Stimulated activated CD8-positive, alpha-beta memory T cell treated with anti-CD3 and anti-CD28 coated beads, Interleukin-12 subunit alpha, Interleukin-12 subunit beta, amount 100 ng/mL, for 1 hour (primary cell): Measurements from ENCODE around the gene ACTR1A.
"Not testable (repeated sequence)": the region's sequence is repeated elsewhere in the genome, so short reads cannot be mapped to it uniquely, and the experiment has no call there.

Experiments
- DNase-seq: peaks from one replicate; pipeline ENCODE4 v3.0.0-alpha.2; 2020; ENCODE audit warnings: low read depth

The ACTR1A gene

DNA sequence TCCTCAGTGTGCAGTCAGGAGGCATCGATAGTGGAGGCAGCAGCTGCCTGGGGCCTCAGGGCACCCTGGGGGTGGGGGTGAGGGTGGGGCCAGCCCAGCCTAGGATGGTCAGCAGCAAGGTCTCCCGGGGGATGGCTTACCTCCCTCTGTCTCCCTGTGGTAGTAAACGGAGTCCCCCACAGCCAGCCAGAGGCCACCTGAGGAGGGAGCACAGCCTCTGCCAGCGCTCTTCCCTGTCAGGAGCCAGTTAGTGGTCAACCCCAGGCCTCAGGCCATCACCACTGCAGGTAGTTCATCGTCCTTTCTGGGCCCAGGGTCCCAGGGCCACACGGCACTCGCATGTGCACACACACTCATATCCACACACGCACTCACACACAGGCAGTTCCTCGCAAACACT is 22.1 kb downstream of the ACTR1A start:
- DNase-seq = no peak

DNA sequence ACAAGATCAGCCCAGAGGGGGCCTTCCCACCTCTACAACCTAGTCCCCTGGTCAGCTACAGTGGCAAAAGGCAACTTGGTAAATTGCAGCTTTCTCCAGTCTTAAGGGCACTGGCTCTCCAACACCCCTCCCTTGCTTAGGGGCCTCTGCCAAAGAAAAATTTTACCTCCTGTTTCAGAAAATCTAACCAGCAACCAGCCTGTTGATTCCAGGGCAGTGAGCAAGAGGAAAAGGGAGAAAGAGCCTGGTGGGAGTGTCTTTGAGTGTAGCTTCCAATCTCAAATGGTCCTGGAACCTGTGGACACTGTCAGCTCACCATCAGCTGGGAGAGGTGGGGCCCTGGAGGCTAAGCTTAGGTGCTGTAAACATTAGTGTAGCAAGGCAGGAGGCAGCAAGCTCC is 22.9 kb downstream of the ACTR1A start:
- DNase-seq = no peak

DNA sequence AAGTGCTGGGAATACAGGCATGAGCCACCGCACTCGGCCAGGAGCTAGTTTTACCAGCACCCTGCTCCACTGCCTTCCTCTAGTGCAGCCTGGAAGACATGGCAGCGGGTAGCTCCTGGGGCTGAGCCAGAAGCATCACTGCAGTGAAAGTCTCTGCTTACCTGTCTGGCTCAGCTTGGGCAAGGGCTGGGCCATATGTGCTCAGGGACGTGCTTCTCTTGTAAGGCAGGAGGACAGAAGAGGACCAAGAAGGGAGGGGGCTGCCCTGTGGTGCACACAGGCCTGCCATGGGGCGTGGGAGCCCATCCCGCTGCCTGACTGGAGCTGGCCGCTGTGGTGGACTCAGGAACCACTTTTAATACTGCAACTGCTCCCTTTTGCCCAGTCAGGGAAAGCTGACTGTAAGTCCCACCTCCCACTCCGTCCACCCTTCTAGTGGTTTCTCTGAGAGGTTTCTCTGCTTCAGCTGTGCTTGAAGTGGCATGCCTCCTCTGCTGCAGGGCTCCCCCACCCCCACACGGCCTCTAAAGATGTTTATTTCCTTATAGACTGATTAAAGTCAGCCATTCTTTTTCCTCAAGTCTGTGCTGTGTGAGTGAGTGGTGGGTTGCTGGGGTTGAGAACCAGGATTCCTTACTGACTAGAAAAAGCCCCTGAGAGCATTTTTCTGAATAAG is 25.9 kb downstream of the ACTR1A start:
- DNase-seq = no peak

DNA sequence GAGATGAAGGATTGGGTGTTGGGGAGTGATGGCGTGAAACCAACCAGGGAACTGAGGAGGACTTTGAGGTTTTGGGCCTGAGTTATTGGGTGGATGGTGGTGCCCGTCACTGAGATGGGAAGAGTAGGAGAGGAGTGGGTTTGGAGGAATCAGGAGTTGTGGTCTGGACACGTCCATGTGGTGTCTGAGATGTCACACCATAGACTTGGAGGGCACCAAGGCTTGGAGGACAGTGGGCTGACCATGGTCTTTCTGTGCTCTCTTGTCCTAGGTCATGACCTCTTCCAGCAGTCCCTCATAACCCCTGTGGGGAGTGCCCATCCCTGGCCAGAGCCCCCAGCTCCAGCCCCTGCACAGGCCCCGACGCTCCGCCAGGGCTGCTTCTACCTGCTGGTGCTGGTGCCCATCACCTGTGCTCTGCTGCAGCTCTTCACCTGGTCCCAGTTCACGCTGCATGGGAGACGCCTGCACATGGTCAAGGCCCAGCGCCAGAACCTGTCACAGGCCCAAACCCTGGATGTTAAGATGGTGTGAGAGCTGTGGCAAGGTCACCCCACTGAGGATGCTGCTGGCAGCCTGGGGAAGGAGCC is 27.0 kb downstream of the ACTR1A start:
- DNase-seq = no peak

DNA sequence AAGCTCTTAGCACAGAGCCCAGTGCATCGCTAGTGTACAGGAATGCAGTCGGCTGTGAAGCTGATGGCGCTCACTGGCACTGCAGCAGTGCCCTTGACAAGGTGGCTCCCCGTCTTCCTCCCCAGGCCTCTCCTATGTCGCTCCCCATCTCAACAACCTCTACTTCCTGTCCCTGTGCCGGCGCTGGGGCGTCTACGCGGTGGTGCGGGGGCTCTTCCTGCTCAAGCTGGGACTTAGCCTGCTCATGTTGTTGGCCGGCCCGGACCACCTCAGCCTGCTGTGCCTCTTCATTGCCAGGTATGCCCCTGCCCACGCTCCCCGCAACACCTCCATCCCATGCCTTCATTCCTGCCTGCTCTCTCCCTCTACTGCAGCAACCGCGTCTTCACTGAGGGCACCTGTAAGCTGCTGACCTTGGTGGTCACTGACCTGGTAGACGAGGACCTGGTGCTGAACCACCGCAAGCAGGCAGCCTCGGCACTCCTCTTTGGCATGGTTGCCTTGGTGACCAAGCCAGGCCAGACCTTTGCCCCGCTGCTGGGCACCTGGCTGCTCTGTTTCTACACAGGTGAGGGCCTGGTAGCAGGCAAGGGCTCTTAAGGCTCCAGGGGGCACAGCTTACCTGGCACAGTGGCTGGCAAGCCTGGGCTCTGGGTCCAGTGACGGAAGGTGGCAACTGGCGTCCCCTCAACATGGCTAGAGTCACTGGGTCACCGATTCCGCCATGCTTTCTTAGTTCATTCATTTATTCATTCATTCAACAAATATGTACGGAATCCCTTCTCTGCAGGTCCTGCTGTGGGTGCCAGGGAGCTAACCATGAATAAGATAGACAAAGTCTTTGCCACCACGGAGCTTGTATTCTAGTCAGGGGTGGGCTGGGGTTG is 28.8 kb downstream of the ACTR1A start:
- DNase-seq = no peak

DNA sequence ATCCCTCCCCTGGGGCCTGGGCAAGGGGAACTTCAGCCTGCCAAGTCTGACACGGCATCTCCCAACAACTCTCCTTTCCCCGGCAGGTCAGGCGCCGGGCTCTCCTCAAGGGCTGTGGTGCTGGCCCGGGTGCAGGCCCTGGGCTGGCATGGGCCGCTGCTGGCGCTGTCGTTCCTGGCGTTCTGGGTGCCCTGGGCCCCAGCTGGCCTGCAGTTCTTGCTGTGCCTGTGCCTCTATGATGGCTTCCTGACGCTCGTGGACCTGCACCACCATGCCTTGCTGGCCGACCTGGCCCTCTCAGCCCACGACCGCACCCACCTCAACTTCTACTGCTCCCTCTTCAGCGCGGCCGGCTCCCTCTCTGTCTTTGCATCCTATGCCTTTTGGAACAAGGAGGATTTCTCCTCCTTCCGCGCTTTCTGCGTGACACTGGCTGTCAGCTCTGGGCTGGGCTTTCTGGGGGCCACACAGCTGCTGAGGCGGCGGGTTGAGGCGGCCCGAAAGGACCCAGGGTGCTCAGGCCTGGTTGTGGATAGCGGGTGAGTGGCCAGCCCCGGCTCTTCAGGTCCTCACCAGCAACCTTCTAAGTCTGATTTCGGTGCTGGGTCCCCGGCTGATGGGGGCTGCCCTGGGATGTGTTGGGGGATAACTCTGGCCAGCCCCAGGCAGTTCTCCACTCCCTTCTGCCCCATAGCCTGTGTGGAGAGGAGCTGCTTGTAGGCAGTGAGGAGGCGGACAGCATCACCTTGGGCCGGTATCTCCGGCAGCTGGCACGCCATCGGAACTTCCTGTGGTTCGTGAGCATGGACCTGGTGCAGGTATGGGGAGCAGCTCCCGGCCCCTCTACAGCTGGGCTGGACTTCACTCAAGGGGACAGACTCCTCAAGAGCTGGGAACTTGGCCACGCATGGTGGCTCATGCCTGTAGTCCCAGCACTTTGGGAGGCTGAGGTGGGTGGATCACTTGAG is 31.6 kb downstream of the ACTR1A start:
- DNase-seq = no peak

DNA sequence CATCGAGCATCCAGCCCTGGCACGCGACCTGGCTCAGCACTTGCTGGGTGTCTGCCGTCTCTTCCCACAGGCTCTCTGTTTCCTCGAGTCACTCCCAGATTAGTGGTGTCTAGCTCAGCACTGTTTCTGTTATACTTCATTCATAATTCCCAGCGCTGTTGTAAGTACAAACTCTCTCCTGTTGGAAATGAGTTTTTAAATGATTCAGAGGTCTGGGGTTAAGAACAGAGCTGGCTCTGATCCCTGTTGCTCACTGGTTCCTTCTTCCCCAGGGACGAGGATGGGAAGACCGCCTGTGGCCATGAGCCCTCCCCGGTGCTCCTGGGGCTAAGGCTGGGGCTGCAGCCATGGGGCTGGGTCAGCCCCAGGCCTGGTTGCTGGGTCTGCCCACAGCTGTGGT is 33.8 kb downstream of the ACTR1A start:
- DNase-seq = no peak

DNA sequence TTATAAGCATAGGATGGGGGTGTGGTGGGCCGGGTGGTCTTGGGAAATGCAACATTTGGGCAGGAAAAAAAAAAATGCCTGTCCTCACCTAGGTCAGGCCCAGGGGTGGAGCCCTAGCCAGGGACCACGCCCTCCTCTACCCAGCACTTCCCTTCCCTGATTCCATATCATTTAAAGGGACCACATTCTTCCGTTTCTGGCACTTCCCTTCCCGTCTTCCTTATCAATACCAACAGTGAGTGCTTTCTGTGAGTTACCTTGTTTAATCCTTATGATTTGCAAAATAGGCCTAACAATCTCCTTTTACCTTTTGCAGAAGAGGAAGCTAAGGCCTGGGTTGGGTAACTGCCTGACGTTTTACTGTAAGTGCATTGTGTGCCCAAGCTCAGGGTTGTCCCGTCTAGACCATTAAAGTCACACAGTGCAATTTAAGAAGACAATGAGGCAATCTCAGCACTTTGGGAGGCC is 34.5 kb downstream of the ACTR1A start:
- DNase-seq = no peak

DNA sequence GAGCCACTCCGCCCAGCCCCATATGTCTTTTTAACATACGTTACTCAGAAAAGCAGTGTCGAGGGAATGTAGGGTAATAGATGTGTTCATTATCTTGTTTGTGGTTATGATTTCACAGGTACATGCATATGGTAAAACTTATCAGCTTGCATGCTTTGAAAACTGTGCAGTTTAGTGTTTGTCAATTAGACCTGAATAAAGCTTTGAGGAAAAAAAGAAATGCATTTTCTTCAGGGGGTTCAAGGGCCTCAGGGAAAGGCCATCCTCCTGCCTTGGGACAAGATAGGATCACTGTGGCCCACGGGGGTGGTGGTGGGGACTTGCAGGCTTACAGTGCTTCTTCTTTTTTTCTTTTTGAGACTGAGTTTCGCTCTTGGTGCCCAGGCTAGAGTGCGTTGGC is 35.2 kb downstream of the ACTR1A start:
- no peak for DNase-seq

DNA sequence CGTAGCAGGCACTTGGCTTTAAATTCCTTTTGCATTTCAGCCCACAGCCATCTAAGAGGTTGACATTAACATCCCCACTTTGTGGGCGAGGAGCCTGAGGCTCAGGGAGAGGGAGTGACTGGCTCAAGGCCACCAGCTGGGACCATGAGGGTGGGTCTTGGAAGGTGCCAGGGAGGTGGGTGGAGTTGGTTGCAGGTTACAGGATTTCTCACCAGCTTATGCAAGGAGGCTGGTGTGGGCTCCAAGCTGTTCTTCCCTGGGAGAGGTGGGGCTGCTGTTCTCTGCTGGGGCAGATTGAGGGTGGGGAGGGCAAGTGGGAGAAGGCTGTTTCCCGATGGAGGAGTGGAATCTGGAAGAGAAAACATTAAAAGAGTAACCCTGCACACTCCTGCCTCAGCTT is 37.0 kb downstream of the ACTR1A start:
- no peak for DNase-seq

DNA sequence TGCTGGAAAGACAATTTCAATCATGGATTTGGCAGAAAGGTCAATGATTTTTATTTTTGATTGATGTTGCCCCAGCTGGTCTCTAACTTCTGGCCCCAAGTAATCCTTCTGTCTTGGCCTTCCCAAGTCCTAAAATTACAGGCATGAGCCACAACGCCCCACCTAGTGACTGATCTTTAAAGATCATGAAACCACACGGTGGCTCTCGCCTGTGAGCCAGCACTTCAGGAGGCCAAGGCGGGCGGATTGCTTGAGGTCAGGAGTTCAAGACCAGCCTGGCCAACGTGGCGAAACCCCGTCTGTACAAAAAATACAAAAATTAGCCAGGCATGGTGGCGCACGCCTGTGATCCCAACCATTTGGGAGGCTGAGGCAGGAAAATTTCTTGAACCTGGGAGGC is 38.5 kb downstream of the ACTR1A start:
- no peak for DNase-seq

DNA sequence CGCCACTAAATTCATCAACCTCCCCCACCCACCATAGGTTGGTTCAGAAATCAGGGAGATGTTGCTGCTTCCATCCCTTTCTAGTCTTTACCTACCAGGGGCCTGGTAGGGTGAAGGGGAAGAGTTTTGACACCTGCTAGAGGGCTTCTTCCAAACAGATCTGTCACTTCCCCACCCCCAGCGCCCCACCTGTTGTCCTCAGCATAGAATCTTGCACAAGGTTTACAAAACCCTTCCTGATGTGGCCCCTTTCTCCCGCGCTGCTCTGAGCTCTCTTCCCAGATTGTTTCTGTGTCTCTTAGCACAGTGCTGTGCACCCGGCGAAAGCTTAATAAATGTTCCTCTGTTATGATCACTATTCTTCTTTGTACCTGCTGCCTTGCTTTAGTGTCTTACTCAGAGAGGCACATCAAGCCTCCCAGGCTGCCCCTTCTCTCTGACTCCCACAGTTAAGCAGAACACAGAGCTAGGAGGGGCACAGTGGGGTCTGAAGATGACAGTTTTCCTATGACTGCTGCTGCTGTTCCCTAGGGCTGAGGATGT is 39.9 kb downstream of the ACTR1A start:
- DNase-seq = no peak

DNA sequence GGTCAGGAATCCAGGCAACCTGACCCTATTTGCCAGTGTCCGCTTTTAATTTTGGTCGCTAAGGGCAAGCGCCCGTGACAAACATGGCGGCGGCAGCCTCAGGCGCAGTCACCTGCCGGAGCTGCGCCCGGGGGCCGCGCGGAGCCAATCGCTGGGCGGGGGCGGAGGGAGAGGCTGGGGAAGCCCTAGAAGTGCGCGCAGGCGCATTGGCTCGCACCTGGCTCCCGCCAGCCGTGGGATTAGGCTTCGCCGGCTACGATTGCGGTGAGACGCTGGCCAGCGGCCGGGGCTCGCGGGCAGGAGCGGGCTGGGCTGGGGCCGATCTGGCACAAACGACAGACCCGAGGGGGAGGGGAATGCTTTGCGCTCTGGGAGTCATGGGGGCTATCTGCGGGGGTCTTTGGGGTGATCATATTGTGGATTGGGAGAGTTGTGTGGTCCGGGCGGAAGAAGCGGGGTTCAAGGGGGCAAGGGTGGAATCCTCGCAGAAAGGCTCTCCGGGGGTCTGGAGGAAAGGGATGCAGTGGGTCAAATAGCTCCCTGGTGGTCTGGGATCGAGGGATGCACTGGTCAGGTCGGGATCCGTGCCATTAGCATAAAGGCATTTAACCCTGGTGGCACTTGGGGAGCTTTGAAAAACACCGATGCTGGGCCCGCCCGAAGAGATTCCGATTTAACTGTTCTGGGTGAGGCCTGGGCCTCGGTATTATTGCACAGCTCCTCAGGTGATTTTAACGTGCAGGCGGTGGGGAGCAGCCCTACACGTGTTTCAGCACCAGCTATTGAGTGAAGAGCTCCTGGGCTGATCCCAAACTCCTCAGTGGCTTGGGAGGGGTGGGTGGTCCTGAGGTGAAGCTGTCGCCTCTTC is 41.1 kb downstream of the ACTR1A start:
- peak; percentile 88 for DNase-seq

DNA sequence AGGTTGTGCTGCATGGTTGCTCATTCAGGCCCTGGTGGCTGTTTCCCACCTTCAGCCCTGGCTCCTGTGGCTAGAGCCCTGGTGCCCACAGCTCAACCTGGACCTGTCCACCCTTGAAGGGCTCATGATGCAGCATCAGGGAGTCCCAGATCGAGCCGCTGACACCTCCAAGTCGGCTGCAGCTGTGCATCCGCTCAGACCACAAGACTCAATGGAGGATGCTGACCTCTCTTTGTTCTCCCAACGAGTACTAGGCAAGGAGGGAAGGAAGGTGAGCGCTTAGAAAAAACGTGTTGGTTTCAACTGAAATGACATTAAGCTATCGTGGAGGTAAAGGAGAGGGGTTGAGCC is 41.7 kb downstream of the ACTR1A start:
- DNase-seq = no peak

DNA sequence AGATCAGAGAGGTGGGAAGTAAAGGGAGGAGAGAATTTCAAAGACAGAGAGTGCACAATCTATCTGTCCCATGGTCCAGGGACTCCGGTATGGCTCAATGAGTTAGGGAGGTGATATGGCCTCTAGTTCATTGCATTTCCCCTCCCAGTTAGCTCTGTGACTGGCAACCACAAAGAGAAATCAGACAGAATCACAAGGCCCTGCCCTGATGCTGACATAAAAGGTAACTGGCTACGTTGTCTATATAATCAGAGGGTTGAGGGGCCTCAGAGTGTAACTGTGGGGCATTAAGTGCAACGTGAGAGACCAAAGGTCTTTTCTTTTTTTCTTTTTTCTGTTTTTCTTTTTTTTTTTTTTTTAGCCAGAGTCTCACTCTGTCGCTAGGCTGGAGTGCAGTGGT is 43.9 kb downstream of the ACTR1A start:
- no peak for DNase-seq

DNA sequence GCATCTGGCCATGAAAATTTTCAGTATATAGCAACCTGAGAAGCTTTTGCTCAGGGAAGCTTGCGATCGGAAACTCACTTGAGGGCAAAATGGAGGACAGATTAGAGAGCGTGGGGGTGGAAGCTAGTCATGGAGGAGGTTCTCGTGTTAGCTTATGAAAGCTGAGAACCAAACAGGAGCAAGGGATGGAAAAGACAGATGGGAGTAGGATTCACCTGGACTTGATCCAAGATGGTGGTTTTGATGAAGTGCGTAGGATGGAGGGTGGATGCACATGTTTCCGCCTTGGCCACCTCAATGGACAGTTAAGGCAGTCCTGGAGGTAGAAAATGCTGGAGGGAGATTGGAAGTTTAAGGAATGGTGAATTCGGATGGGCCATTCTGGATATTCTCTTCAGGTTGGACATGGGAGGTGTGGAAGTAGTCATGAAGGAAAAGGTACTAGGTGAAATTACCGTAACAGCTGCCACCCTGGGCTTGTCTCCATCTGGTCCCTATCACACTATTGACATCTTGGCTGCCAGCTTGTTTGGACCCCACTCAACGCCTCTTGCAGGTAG is 44.8 kb downstream of the ACTR1A start:
- no peak for DNase-seq

DNA sequence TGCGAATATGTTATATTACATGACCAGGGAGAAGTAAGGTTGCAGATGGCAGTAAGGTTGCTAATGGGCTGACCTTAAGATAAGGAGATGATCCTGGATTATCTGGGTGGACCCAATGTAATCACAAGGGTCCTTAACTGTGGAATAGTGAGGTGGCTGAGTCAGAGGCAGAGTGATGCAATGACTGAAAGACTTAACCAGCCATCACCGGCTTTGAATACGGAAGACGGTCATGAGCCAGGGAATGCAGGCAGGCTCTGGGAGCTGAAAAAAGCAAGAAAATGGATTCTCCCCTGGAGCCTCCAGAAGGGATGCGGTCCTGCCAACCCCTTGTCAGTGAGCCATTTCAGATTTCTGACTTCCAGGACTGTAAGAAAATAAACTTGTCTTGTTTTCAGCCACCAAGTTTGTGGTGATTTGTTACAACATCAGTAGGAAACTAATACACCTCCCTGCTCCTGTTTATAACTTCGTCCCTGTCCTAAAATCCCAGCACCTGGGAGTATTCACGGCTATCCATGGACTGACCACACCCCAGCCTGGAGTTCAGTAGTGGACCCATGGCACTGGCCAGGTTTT is 46.5 kb downstream of the ACTR1A start:
- DNase-seq = no peak

DNA sequence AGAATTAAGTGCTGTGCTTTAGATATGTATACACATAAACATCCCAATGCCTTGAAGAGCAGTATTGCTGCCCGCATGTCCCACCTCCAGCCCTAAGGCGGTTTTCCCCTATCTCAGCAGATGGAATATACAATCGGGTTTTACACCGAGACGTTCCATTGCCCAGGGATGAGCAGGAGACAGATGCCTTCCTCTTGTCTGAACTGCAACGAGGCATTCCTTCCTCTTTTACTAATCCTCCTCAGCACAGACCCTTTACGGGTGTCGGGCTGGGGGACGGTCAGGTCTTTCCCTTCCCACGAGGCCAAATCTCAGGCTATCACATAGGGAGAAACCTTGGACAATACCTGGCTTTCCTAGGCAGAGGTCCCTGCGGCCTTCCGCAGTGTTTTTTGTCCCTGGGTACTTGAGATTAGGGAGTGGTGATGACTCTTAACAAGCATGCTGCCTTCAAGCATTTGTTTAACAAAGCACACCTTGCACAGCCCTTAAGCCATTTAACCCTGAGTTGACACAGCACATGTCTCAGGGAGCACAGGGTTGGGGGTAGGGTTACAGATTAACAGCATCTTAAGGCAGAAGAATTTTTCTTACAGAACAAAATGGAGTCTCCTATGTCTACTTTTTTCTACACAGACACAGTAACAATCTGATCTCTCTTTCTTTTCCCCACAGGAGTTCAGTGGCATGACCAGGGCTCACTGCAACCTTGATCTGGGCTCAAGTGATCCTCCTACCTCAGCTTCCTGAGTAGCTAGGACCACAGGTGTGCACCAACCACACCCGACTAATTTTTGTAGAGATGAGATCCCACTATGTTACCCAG is 47.6 kb downstream of the ACTR1A start:
- DNase-seq = not testable (repeated sequence)

DNA sequence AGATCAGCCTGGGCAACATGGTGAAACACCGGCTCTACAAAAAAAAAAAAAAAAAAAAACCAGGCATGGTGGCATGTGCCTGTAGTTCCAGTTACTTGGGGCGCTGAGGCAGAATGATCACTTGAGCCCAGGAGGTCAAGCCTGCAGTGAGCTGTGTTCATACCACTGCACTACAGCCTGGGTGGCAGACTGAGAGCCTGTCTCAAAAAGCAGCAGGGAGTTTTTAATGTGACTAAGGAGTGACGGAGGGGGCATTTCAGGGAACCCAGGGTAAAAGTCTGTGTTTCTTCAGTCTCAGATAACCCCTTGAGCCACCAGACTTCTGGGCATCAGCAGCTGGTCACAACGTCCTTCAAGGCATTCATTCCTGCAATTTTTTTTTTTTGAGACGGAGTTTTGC is 49.0 kb downstream of the ACTR1A start:
- no peak for DNase-seq
